GM12891 (cell line): ENCODE measurements around the gene CD46.
A peak's percentile ranks its signal among the peaks of the same experiment; 100 is the strongest.

Experiments used
- DNase-seq: peaks from one replicate; pipeline ENCODE4 v3.0.0; 2011; ENCODE audit warnings: low spot score; ENCODE audit not compliant: insufficient read length
- FAIRE-seq: peaks from 2 replicates; lab custom pipeline; 2011; peaks lifted over from hg19 to GRCh38; lab: Jason Lieb, UNC
- PAX5 ChIP-seq: IDR thresholded peaks from 2 replicates; pipeline ENCODE4 v1.6.1; 2011; ENCODE audit warnings: low read length, moderate library complexity, mild to moderate bottlenecking; ENCODE audit not compliant: insufficient read depth, severe bottlenecking
- POLR2A ChIP-seq: IDR thresholded peaks from 2 replicates; pipeline ENCODE4 v1.6.1; 2011; ENCODE audit warnings: low read depth, low read length, control low read depth
- POLR2AphosphoS5 ChIP-seq: IDR thresholded peaks from 2 replicates; pipeline ENCODE4 v1.6.1; 2011; ENCODE audit warnings: low read depth, low read length, control low read depth
- POU2F2 ChIP-seq: IDR thresholded peaks from 2 replicates; pipeline ENCODE4 v1.6.1; 2011; ENCODE audit warnings: low read depth, mild to moderate bottlenecking, control low read depth, low read length, moderate library complexity
- SPI1 ChIP-seq: IDR thresholded peaks from 2 replicates; pipeline ENCODE4 v1.6.1; 2011; ENCODE audit warnings: low read depth, low read length, control low read depth
- TAF1 ChIP-seq: IDR thresholded peaks from 2 replicates; pipeline ENCODE4 v1.6.1; 2011; ENCODE audit warnings: low read depth, low read length, control low read depth

Gene CD46

DNA sequence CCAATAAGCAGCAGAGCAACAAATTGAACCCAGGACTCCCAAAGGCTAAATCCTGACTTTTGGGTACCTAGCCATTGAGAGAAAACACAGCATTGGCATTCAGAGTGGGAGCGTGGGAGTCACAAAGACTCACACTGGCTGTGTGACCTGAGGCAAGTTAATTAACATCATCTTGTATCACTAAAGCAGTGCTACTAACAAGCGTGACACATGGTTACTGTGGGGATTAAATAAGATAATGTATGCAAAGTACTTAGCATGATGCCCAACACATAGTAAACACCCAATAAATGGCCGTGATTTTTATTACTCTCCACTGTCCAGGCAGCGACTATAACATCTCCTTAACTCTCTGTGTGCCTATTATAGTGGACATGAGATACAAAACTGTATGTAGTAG lies 85.8 kb downstream of the CD46 start:
- FAIRE-seq = no peak
- DNase-seq = no peak
- no peak for TF ChIP-seq TAF1
- TF ChIP-seq POU2F2 = no peak
- no peak for TF ChIP-seq POLR2AphosphoS5
- TF ChIP-seq POLR2A = no peak
- no peak for TF ChIP-seq PAX5
- TF ChIP-seq SPI1 = no peak

DNA sequence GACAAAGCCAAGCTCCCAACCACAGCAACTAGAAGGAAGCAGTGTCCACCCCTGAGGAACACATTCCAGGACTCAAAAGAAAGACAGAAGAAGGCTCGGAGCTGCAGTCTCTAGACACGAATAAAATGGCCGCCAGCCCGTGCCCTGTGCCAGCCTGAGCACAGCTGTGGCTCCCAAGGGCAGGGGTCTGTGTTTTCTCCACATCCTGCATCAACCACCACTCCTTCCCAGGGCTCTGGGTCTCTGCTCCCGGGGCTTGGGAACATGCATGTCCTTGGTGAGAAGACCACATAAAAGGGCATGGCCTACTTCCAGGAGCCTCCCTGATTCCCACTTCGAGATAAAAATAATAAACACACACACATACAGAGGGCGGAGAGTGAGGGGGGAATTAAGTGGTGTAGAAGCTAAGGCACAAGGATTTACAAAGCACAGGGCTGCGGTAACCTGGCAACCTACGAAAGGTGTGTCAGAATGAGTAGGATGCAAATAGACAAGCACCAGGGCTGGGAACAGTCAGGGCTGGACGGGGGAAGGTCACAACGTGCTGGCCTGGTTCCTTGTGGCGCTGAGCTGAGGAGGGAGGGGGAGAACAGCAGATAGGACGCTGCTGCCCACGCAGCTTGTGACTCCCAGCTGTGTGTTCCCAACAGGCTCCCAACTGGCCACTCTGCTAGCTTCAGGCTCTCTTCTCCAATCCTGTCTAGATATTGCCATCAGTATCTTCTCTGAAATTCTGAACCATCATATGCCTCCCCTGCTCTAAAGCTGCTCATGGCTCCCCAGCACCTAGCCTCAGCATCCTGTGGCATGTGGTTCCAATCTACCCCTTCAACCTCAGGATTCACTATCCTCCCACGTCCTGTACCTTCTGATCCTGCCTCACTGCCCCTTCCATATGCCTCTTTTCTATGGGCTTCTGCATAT lies 86.6 kb downstream of the CD46 start:
- TF ChIP-seq POLR2AphosphoS5 (no peak), SPI1 (no peak), POLR2A (no peak), TAF1 (no peak), PAX5 (no peak), POU2F2 (no peak)
- FAIRE-seq (no peak), DNase-seq (no peak)

DNA sequence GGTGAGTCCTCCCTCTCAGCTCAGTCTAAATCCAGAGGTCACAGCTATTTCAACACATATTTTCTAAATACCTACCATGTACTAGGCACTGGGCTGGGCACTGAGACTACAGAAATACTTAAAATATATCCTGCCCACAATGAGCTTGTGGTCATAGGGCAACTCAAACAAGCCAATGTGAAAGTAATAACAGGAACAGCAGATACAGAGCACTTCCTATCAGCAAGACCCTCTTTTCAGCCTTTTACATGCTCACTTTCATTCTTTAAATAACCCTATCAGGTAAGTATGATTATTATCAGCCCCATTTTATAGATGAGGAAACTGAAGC lies 87.2 kb downstream of the CD46 start:
- DNase-seq (no peak), FAIRE-seq (peak; percentile 13)
- TF ChIP-seq PAX5 (no peak), SPI1 (peak; percentile 47; the same call in 1 of the 2 replicates), POU2F2 (no peak), TAF1 (no peak), POLR2AphosphoS5 (no peak)

DNA sequence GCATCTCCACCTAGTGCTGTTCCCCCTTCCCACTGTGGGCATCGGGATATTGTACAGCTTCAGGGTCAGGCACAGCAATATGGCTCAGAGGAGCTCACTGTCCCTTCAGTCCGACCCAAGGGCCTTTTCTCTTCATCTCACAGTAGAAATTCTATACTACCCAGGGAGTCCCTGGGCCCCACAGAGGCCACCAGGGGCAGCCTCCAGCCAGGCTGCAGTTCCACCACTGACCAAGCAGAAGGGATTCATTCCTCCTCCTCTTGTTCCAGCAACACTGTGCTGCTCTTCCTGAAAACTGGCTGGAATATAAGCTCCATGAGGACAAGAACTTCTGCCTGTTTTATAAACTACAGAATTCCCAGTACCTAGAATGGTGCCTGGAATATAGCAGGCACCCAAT lies 88.5 kb downstream of the CD46 start:
- DNase-seq = no peak
- TF ChIP-seq PAX5 (no peak), SPI1 (no peak), POLR2A (no peak), POLR2AphosphoS5 (no peak), POU2F2 (no peak), TAF1 (no peak)
- FAIRE-seq = no peak

DNA sequence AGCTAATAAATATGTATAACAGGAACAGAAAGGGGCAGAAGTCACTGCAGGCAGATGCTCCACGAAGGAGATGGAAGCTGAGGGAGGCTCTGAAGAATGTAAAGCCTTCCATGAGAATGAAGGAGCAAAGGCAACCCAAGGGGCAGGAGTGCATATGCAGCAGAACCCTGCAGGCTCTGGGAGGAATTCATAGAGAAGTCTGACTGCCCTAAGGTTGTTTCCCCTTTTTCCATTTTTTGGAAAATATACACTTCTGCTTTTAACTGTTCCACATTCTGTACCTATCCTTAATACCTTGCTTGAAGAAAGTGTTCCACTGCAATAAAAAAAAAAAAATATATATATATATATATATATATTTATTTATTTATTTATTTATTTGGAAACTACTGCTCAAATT lies 89.4 kb downstream of the CD46 start:
- DNase-seq = no peak
- FAIRE-seq = no peak
- TF ChIP-seq PAX5 = no peak
- TF ChIP-seq POLR2AphosphoS5 = no peak
- TF ChIP-seq SPI1 = no peak
- TF ChIP-seq POLR2A = no peak
- no peak for TF ChIP-seq POU2F2

DNA sequence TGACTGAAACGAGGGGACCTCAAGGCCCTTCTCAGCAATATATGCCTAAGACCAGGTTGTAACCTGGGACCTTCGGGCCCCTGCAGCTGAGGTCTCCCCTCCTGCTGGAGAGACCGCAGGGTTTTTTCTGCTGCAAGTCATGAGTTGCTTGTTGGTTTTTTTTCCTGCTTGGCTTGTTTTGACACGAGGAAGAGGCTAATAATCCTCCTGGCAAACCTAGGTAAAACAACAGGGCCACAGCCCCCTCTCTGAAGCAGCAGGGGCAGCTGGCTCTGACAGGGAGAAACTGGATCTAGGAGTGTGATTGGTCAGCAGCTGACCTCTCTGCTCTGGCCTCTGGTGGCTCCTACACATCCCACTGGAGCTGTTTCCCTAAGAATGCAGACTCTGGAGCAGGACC lies 90.0 kb downstream of the CD46 start:
- TF ChIP-seq SPI1 = no peak
- TF ChIP-seq POLR2A = no peak
- TF ChIP-seq POU2F2 = no peak
- TF ChIP-seq PAX5 = no peak
- FAIRE-seq (no peak), DNase-seq (no peak)

DNA sequence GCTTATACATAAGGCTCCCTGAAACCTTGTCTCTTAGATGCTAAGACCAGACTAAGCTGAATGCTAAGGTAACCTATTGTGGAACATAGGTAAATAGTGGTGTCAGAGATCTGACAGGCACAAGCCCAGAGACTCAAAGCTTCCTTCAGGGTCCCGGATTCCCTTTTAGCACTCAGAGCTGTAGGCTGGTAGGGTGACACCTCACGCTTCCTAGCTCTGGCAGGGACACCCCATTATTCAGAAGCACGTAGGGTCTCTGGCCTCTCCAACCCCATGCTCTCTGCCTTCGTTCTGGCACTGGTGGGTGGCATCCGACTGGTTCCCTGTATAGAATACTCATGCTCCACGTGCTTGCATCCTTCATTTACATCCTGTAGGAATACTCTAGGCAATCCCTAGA lies 90.7 kb downstream of the CD46 start:
- DNase-seq (no peak), FAIRE-seq (no peak)
- TF ChIP-seq SPI1 = no peak
- no peak for TF ChIP-seq PAX5
- no peak for TF ChIP-seq POLR2A
- TF ChIP-seq TAF1 = no peak
- TF ChIP-seq POU2F2 = no peak

DNA sequence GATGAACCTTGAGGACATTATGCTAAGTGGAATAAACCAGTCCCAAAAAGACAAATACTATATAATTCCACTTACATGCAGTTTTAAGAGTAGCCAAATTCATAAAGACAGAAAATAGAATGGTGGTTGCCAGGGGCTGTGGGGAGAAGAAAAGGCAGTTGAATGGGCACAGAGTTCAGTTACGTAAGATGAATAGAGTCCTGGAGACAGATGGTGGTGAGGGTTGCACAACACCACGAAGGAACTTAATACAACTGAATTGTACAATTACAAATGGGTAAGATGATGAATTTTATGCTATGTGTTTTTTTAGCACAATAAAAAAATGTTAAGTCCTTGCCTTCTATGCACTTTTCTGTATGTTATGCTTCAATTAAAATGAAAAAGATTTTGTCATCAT lies 92.5 kb downstream of the CD46 start:
- DNase-seq (no peak), FAIRE-seq (no peak)
- TF ChIP-seq PAX5 (no peak), TAF1 (no peak), POLR2AphosphoS5 (no peak), SPI1 (no peak), POU2F2 (no peak), POLR2A (no peak)
